GM23248 (cell line): ENCODE data around the gene IFT88. TPM values are rescaled to one million over a fixed set of nuclear protein-coding genes. Genes with fewer than 3 reads are reported as not detected.
"Not testable (repeated sequence)": the region's sequence is repeated elsewhere in the genome, so short reads cannot be mapped to it uniquely, and the experiment has no call there.

Experiments
- DNase-seq: peaks from one replicate; pipeline ENCODE4 v3.0.0-alpha.2; 2015
- H2AFZ ChIP-seq: fragments of 200-600 bp; sonication (generic); 2 replicates; pipeline ENCODE4 v1.6.1; 2016; ENCODE audit warnings: antibody characterized with exemption
- H3F3A ChIP-seq: fragments of 200-600 bp; sonication (generic); 2 replicates; pipeline ENCODE4 v1.6.1; 2016; ENCODE audit warnings: mild to moderate bottlenecking, antibody characterized with exemption, mixed run types; ENCODE audit not compliant: insufficient read depth
- H3K27ac ChIP-seq: fragments of 200-600 bp; sonication (generic); 2 replicates; pipeline ENCODE4 v1.5.1; 2016; ENCODE audit warnings: mild to moderate bottlenecking
- H3K27me3 ChIP-seq: fragments of 200-600 bp; sonication (generic); replicated peaks from 2 replicates; pipeline ENCODE4 v1.6.1; 2016; ENCODE audit warnings: mild to moderate bottlenecking; ENCODE audit not compliant: insufficient read depth
- H3K36me3 ChIP-seq: fragments of 200-600 bp; sonication (generic); 2 replicates; pipeline ENCODE4 v1.6.1; 2016; ENCODE audit warnings: low read depth, mild to moderate bottlenecking
- H3K4me1 ChIP-seq: fragments of 200-600 bp; sonication (generic); 2 replicates; pipeline ENCODE4 v1.6.1; 2016; ENCODE audit warnings: mild to moderate bottlenecking; ENCODE audit not compliant: insufficient read depth
- H3K4me2 ChIP-seq: fragments of 200-600 bp; sonication (generic); one replicate; pipeline ENCODE4 v1.6.1; 2016; ENCODE audit warnings: mild to moderate bottlenecking; ENCODE audit not compliant: unreplicated experiment
- H3K4me3 ChIP-seq: fragments of 200-600 bp; sonication (generic); 2 replicates; pipeline ENCODE4 v1.5.1; 2016; ENCODE audit warnings: mild to moderate bottlenecking
- H3K79me2 ChIP-seq: fragments of 200-600 bp; sonication (generic); 2 replicates; pipeline ENCODE4 v1.6.1; 2016; ENCODE audit warnings: mild to moderate bottlenecking; ENCODE audit not compliant: insufficient read depth
- H3K9ac ChIP-seq: fragments of 200-600 bp; sonication (generic); 2 replicates; pipeline ENCODE4 v1.6.1; 2016; ENCODE audit warnings: mild to moderate bottlenecking
- H3K9me2 ChIP-seq: fragments of 200-600 bp; sonication (generic); 2 replicates; pipeline ENCODE4 v1.6.1; 2016; ENCODE audit warnings: mixed run types, mild to moderate bottlenecking, moderate library complexity; ENCODE audit not compliant: insufficient read depth
- H3K9me3 ChIP-seq: fragments of 200-600 bp; sonication (generic); one replicate; pipeline ENCODE4 v1.6.1; 2017; ENCODE audit warnings: low read depth
- H4K20me1 ChIP-seq: fragments of 200-600 bp; sonication (generic); 2 replicates; pipeline ENCODE4 v1.6.0; 2016; ENCODE audit not compliant: insufficient read depth
- EZH2 ChIP-seq: fragments of 200-600 bp; sonication (generic); IDR thresholded peaks from 2 replicates; pipeline ENCODE4 v1.6.1; 2018; ENCODE audit warnings: antibody characterized with exemption, mild to moderate bottlenecking; ENCODE audit not compliant: insufficient read depth, poor library complexity, severe bottlenecking
- EZH2phosphoT487 ChIP-seq: fragments of 200-600 bp; sonication (generic); IDR thresholded peaks from 2 replicates; pipeline ENCODE4 v1.6.1; 2018; ENCODE audit warnings: antibody characterized with exemption, moderate library complexity, mild to moderate bottlenecking, low read depth; ENCODE audit not compliant: insufficient read depth
- whole genome bisulfite sequencing, 2 experiments: methylation state at CpG; one replicate each; pipeline ENCODE4 v1.1.6; 2015 to 2017; ENCODE audit warnings: low lambda C conversion rate in 2 of 2, low coverage in 1 of 2; ENCODE audit errors: missing lambda C conversion rate in 2 of 2; 5-methylcytosine and 5-hydroxymethylcytosine counted together
- in situ Hi-C: fragments of 300-500 bp; cut with MboI; formaldehyde crosslinking; loops from 2 replicates; pipeline ENCODE4 v1.15.0; 2020
- polyA plus RNA-seq: library from polyadenylated mRNA; unstranded; fragments of >200 nt; fragmentation: Nextera tagmentation; extraction: Ambion mirVana; gene quantifications from 2 replicates; pipeline ENCODE4 v1.2.1, GENCODE V29; 2016
- total RNA-seq: library from RNA; depleted of rRNA; stranded (reverse); fragments of >200 nt; shearing (Covaris generic); gene quantifications from 2 replicates; pipeline ENCODE4 v1.2.3, GENCODE V29; 2014

IFT88 gene
- total and polyA plus RNA-seq, 2 experiments from 2014 or later, result 10.3 to 11.4 TPM

GRCh38 chr13:20671789-20672188 is 104.8 kb downstream of the IFT88 start:
- TF ChIP-seq EZH2 (no peak), EZH2phosphoT487 (no peak)
- 74% methylated on average over 1 of the region's 1 CpG for WGBS, 2 experiments
- in situ Hi-C loops, result no loop called here

DNA sequence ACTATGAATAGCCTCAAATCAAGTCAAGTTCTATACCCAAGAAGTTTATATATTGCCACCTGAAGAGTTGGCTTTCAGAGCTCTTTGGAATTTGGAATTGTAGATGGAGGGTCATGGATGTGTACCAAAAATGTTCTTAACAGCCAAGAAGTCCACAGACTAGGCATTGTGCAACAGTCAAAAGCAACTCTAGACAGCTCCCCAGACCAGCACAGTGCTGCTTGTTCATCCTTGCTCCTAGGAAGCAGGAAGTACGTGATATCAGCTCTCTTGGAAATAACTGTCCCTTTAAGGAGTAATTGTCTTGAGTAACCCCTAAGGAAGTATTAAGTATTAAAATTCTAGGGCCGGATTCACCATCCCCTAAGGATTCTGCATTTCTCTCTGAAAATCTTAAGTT is 105.8 kb downstream of the IFT88 start:
- DNase-seq, result peak; percentile 41
- H3K4me3 ChIP-seq, result no peak overlapping the region
- H3K79me2 ChIP-seq, result no peaks in the 10 kb centered on the region
- H3K9me2 ChIP-seq, result no peaks in the 10 kb centered on the region
- in situ Hi-C loops, result no loop called here
- H3K9me3 ChIP-seq, result no peaks in the 10 kb centered on the region
- no peak overlapping the region for H2AFZ ChIP-seq
- TF ChIP-seq EZH2, result no peak
- no peak for TF ChIP-seq EZH2phosphoT487
- no peaks in the 10 kb centered on the region for H3K36me3 ChIP-seq
- H4K20me1 ChIP-seq, result no peaks in the 10 kb centered on the region
- no peak overlapping the region for H3K9ac ChIP-seq
- H3K4me2 ChIP-seq, result no peak overlapping the region
- WGBS, 2 experiments, result 17% methylated on average over 2 of the region's 2 CpGs
- H3K4me1 ChIP-seq, result no peaks in the 10 kb centered on the region
- H3F3A ChIP-seq, result 0 out of 2 replicates have a peak, but pooled peaks cover 3% of the 10 kb centered on the region
- no peaks in the 10 kb centered on the region for H3K27me3 ChIP-seq
- no peak overlapping the region for H3K27ac ChIP-seq

More at GRCh38 chr13:20671789-20672188, 104.8 kb downstream of the IFT88 start:
- Histone ChIP-seq H3K4me2 (no peak overlapping the region), H3K9ac (no peak overlapping the region), H3K79me2 (no peaks in the 10 kb centered on the region), H3K4me1 (no peaks in the 10 kb centered on the region), H3K4me3 (no peak overlapping the region), H3K9me2 (no peaks in the 10 kb centered on the region), H3K27ac (no peak overlapping the region), H3K27me3 (no peaks in the 10 kb centered on the region), H3K36me3 (no peaks in the 10 kb centered on the region), H4K20me1 (no peaks in the 10 kb centered on the region), H2AFZ (no peak overlapping the region), H3K9me3 (no peaks in the 10 kb centered on the region), H3F3A (0 out of 2 replicates have a peak, but pooled peaks cover 3% of the 10 kb centered on the region)
- DNase-seq, result no peak

DNA sequence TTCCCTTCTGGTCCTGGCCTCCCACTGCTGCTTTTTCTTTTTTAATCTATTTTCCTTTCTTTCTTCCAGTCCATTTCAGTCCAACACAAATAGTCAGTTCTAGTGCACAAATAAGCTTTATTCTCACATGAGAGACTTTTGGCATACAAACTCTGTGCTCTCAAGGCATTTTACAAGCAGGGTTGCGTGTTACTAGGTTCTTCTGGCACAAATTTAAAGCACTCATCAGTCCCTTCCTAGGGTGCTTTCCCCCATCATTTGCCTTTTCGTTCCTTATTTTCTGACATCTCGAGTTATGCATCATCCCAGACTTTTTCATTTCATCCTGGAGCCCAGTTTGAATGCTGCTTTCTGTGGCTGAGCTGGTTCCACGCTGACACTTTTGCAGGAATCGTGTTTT is 106.8 kb downstream of the IFT88 start:
- WGBS, 2 experiments, result 62 to 68% methylated on average over 5 of the region's 5 CpGs
- TF ChIP-seq EZH2phosphoT487 (no peak), EZH2 (no peak)
- no peak for DNase-seq
- H3K27ac ChIP-seq, result no peak overlapping the region
- H3K79me2 ChIP-seq, result no peaks in the 10 kb centered on the region
- no peaks in the 10 kb centered on the region for H3K9me3 ChIP-seq
- H3K4me1 ChIP-seq, result no peaks in the 10 kb centered on the region
- H4K20me1 ChIP-seq, result no peaks in the 10 kb centered on the region
- H3K9me2 ChIP-seq, result no peaks in the 10 kb centered on the region
- H3K36me3 ChIP-seq, result no peaks in the 10 kb centered on the region
- no peak overlapping the region for H3K4me3 ChIP-seq
- H3F3A ChIP-seq, result 0 out of 2 replicates have a peak, but pooled peaks cover 3% of the 10 kb centered on the region
- no peaks in the 10 kb centered on the region for H3K27me3 ChIP-seq
- H3K9ac ChIP-seq, result no peak overlapping the region
- in situ Hi-C loops, result no loop called here
- H3K4me2 ChIP-seq, result no peak overlapping the region
- H2AFZ ChIP-seq, result no peak overlapping the region

- in situ Hi-C loops, result loop anchor here (25.0 kb wide), 1 partner anchor 489 kb away; the partner anchor contains the start of gene GJB2
- no peak overlapping the region for H3K4me3 ChIP-seq
- H4K20me1 ChIP-seq, result no peaks in the 10 kb centered on the region
- TF ChIP-seq EZH2phosphoT487 (no peak), EZH2 (no peak)
- WGBS, 2 experiments, result 90 to 96% methylated on average over 2 of the region's 2 CpGs
- no peaks in the 10 kb centered on the region for H3K4me1 ChIP-seq
- no peak overlapping the region for H2AFZ ChIP-seq
- H3K4me2 ChIP-seq, result no peak overlapping the region
- no peaks in the 10 kb centered on the region for H3K9me3 ChIP-seq
- H3K27me3 ChIP-seq, result no peaks in the 10 kb centered on the region
- no peaks in the 10 kb centered on the region for H3K79me2 ChIP-seq
- H3K27ac ChIP-seq, result no peak overlapping the region
- H3K36me3 ChIP-seq, result no peaks in the 10 kb centered on the region
- 0 out of 2 replicates have a peak, but pooled peaks cover 3% of the 10 kb centered on the region for H3F3A ChIP-seq
- H3K9me2 ChIP-seq, result no peaks in the 10 kb centered on the region
- no peak overlapping the region for H3K9ac ChIP-seq
- DNase-seq, result no peak
These were observed 109.3 kb downstream of the IFT88 start for GRCh38 chr13:20676213-20676612.

DNA sequence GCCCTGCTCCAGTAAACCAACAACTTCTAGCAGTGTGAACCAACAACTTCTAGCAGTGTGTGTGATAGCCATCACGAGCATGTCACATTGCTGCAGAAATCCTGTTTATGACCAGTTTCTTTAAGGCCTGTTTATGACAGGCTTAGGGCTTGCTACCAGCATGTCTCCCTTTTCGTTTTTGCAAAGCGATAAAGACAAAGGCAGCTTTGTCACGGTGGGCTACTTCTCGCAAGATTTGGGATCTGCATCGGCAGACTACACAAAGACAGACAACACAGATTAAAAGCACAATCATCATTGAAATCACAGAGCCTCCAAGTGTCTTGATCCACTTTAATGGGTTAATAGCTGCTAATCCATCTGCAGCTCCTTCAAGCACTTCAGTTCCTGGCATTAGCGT is 111.6 kb downstream of the IFT88 start:
- in situ Hi-C loops, result loop anchor here (25.0 kb wide), 1 partner anchor 491 kb away; the partner anchor contains the start of gene GJB2
- H3K9me2 ChIP-seq, H3K4me3 ChIP-seq, H3K36me3 ChIP-seq, H3K79me2 ChIP-seq, H3K9ac ChIP-seq, H2AFZ ChIP-seq, H3K27ac ChIP-seq, H3K4me1 ChIP-seq, H3K27me3 ChIP-seq, DNase-seq, H3K4me2 ChIP-seq, H4K20me1 ChIP-seq, H3K9me3 ChIP-seq: not testable (repeated sequence)
- WGBS, 2 experiments, result 94 to 99% methylated on average over 7 of the region's 7 CpGs
- H3F3A ChIP-seq, result peaks cover 12% of the 10 kb centered on the region
